Activated gamma-delta T cell treated with Interleukin-2 at 50 U/mL for 16 hours (primary cell): Measurements from ENCODE around the gene NT5DC3.
"Not testable (repeated sequence)": the region's sequence is repeated elsewhere in the genome, so short reads cannot be mapped to it uniquely, and the experiment has no call there.

Experiments
- DNase-seq: peaks from one replicate; pipeline ENCODE4 v3.0.0-alpha.2; 2020

NT5DC3 gene

DNA sequence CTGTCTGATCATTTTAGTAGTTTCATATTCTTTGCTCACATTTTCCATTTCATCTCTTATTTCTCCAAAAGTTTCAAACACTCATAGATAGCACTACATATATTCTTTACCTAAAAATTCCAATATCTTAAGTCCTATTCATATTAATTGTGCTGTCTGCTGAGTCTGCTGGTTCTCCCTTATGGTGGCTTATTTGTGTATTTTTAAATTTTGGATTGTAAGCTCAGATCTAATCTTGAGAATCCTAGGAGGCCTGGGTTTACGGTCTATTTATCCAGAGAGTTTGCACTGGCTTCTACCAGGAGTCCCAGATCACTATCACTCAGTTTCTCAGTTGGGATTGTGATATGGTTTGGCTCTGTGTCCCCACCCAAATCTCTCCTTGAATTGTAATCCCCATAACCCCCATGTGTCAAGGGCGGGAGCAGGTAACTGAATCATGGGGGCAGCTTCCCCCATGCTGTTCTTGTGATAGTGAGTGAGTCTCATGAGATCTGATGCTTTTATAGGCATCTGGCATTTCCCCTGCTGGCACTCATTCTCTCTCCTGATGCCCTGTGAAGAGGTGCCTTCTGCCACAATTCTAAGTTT, 10.2 kb downstream of the NT5DC3 start:
- no peak for DNase-seq

DNA sequence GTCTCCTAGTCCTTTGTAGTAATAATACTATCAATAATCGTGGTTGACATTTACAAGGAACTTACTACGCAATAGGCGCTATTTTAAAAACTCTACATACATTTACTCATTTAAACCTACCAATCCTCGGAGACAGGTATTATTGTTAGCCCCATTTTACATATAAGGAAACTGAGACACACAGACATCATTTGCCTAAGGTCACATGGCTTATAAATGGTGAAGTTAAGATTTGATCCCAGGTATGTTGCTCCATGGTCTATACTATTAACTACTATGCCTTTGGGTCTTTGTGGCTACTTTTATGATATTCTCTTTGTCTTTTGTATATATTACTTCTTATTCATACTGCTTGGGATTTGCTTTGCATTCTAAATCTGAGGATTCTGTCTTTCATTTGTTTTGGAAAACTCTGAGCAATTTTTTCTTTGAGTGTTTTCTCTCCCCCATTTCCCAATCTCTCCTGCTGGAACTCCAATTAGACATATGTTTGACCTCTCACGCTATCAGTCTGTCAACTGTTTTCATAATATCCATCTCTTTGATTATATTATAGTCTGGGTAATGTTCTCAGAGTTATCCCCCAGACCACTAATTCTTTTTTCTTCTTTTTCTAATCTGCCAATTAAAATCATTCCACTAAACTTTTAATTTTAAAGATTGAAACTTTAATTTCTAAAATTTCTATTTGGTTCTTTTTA, 10.9 kb downstream of the NT5DC3 start:
- no peak for DNase-seq

DNA sequence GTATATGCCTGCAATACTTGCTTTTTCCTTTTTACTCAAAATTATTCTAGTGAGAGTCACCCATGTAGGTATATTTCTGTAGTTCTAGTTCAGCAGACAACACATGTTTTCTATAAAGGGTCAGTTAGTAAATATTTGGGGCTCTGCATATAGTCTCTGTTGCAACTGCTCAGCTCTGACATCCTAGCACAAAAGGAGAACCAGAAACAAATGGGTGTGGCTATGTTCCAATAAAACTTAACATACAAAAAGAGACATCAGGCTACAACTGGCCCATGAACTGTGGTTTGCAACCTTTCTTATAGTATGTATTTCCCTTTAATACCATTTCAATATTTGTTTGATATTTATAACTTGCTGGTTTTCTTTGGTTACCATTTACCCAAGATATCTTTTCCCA, 11.9 kb downstream of the NT5DC3 start:
- DNase-seq, result no peak

DNA sequence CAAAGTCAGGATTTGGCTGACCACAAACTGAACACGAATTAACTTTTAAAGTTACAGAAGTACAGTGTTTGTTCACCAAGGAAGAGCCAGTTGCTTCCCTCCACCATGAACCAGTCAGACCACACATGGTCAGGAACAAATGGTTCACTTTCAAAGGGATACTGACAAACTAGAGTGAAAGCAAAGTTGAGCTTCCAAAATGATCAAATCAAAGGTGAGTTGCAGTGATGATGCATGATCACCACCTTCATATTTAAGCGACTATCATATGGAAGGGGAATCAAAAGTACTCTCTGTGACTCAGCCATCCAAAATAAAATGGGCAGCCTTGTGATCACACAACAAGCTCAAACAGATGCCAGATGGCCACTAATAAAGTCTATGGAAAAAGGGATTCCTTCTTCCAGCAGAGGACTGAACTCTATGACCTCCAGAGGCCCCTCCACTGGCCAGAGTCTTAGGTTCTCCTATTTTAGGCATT, 13.1 kb downstream of the NT5DC3 start:
- no peak for DNase-seq

DNA sequence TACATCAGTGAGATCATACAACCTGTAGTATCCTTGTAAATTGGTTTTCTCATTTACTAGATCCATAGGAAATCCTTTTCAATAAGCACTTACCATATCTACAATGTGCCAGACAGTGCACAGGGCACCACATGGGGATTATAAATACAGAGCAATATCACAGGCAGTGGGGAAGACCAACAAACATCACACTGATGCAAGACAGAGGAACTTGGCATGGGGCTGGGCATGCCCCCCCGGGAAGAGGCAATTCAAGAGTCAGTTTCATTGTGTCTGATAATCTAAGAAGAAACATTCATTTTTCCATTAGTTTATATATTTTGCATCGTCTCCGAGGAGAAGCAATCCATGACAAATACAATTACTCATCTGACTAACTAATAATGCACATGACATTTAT, 16.2 kb downstream of the NT5DC3 start:
- no peak for DNase-seq

DNA sequence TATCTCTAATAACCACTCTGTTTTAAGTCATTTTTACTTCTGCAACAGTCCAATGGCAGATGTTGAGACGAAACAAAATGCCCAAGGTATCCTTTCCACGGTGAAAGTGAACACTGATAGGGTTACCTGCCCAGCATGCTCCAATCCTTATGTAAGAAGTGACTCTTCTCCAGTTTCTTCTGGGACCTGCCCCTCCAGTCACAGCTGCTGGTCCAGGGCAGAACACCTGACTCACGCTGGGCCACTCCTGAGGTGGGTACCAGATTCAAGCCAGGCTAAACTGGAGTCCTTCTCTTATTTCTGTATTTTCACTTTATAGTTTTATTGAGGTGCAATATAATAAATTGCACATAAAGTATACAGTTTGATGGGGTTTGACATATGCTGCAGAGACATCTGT, 16.7 kb downstream of the NT5DC3 start:
- no peak for DNase-seq

DNA sequence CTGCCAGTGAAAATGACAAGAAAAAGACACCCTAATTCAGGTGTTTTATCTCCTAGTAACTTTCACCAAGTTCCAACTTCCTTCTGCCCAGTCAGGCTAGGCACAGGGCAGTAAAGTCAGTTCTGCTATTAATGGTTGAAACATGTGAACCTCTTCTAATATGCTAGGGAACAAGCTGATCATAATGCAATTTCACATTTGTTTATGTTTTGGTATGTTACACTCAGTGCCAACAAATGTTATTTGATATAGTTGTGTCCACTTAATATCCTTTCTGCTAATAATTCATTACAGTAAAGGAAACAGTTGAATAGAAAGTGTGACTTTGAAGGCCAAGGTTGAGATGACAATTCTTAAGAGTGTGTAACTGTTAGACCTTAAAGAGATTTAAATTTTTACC, 17.2 kb downstream of the NT5DC3 start:
- DNase-seq, result no peak

DNA sequence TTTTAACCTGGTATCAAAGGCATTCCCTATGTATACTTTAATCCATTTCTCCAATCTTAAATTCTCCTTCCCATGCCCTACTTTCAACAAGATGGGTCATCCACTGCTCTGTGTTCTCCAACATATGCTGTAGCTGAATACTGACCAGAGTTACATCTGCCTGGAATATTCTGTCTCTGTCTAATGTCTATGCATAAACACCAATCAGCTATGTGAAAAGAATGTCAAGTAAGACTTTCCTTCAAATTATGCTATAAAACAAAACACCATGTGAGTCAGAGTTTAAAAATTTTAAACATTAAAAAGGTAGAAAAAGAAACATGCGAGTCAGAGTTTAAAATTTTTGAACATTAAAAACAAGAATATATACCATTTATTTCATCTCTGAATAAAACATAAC, 19.3 kb downstream of the NT5DC3 start:
- no peak for DNase-seq

DNA sequence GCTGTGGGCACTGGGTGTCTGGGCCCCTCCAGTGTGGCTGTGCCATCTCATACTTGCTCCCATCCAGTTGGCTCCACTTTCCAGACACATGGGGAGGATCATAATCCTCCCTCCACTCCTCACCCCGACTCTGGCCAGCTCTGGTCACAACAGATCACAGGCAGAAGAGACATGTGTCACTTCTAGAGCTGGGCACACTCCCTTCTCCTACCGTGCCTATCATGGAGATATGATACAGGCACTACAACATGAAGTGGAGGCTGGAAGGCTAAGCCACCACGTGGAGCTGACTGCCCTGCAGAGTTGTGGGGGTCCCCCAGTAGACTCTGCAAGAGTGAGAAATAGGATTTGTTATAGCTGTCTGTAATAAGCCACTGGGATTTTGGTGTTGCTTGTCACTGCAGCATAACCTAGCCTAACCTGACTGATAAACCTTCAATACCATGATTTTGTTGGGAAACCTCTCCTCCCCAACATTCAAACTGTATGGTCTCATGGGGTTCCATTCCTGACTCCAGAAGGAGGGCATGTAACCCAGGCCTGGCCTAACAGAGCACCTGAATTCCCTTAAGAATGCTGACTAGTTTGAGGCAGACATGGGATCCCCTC, 20.0 kb downstream of the NT5DC3 start:
- no peak for DNase-seq

DNA sequence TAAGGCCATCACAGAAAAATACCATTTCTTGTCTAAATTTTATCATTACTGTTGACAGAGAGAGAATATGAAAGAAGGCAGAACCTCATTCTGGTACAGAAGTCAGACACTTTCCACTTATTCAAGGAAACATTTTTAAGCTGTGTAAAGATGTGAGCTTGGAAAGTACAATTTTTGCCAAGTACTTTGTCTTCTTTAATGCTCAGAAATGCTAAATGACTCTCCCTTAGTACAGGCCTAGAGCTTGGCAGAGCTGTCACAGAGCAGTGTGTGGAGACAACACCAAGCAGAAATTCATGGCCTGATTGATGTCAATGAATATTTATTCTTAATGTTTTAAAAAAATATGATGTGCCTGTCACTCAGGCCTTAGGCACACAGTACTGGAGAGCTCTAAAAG, 20.7 kb downstream of the NT5DC3 start:
- DNase-seq, result no peak

DNA sequence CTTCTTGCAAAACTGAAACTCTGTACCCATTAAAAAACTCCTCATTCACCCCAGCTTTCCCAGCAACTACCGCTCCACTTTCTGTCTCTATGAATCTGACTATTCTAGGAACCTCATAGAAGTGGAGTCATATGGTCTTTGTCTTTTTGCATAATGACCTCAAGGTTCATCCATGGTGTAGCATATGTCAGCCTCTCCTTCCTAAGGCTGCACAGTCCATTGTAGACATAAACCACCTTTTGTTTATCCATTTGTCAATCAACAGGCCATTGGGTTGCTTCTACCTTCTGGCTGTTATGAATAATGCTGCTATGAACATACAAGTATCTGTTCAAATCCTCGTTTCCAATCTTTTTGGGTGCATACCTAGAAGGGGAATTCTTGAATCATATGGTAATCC, 21.1 kb downstream of the NT5DC3 start:
- no peak for DNase-seq

DNA sequence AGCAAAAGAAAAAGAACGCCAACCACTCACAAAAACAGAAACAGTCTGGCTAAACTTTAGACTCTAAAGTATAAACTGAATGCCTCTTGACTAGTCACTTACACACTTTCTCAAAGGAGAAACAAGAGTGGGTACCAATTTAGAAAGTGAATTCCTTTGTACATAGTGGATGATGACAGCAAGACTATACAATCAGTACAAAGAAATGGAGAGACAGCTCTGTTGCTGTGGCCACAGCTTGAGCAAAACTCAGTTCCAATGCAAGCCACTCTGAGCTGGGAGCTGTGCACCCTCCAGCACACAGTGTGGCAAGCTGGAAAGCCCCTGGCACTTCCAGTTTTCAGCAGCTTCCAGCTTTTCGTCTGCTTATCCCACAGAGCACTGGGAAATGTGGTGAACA, 21.7 kb downstream of the NT5DC3 start:
- no peak for DNase-seq

DNA sequence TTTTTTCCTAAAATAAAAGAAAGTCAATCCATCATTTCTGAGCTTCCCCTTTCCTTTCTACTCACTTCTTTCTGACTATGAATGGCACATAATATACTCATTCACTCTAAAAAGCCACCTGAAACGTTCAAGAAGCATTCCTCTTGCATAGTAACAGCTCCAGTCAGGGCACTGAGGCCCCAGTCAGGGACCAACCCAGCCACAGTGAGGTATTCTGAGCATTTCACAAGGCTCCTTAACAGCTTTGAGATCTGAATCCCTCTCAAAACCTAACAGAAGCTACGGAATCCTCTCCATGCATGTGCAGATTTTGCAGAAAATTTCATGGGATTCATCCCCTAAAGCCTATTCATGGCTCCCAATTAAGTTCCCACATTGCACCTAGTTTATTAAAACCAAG, 23.2 kb downstream of the NT5DC3 start:
- DNase-seq, result no peak

DNA sequence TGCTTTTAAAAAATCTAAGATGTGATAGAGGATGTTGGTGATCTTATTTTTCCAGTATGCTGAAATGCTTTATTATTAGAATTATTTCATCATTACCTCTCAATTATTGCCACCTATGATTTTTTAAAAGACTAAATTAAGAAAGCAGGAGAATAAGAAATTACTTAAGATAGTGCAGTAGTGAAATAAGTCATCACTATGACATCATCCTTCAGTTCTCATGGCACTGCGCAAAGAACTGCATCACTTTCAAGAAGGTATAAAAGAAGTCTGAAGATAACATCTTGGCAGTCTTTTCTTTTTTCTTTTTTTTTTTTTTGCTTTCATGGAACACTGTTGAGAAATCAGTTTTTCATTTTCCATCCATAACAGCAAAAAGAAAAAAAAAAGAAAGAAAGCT, 24.4 kb downstream of the NT5DC3 start:
- DNase-seq, result no peak

DNA sequence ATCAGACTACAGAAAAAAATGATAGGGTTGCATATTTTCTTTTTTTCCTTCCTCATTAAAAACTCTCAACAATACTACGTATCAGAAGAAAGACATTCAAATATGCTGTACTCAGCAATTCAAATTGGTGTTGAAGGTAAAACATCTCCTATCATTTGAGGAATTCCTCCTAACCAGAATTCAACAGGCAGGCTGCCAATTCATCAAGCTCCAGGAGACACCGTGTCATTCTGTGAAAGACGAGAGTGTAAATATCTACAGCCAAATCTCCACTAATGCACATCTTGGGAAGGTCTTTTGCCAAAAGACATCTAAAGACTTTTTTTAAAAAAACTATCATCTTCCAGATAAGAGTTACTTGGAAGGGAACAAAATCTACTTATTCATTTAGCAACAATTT, 26.6 kb downstream of the NT5DC3 start:
- DNase-seq, result no peak

DNA sequence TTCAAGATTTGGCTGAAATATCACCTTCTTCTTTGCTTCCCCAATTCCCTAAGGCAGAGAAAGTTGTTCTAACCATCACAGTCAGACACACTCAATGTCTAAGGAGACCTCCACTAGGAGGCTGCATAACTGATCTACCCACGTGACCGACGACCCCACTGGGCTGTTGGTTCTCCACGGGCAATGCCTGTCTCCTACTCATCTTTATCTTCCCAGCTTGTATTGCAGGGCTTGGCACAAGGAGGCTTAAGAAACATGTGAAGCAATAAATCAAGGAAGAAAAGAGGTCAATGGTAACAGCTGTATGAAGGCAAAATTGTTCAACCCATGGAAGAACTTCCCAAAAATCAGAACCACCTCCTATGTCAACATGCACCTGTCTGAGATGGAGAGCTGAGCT, 27.1 kb downstream of the NT5DC3 start:
- no peak for DNase-seq

DNA sequence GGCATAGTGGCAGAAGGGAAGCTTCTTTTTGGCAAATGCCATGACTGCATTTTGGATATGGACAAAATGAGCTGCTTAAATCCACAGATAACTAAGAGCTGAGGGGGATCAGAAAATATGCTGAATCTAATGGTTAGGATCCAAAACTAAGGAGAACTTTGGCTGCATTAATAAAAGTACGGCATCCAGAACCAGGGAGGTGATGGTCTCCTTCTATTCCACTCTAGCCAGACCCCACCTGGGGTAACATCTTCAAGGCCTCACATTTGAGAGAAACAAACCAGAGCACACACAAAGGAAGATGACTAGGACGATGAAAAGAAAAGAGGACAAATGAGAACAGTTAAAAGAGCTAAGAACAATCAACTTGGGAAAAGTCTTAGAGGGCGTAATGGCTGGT, 27.6 kb downstream of the NT5DC3 start:
- DNase-seq, result no peak

DNA sequence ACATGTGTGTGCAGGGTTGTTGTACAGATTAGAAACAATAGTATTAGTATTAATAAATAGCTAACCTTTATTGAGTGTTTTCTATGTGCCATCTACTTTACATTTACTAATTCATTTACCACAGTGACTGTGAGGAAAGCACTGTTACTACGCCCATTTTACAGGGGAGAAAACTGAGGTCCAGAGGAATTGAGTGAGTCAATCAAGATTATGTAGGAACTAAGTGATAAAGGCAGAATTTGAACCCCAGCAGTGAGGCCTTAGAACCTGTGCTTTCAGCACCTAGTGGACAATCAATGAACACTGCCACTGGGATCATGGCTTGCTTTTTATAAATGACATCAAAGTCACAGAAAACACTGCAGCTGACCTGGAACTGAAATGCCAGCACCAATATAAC, 28.2 kb downstream of the NT5DC3 start:
- no peak for DNase-seq

DNA sequence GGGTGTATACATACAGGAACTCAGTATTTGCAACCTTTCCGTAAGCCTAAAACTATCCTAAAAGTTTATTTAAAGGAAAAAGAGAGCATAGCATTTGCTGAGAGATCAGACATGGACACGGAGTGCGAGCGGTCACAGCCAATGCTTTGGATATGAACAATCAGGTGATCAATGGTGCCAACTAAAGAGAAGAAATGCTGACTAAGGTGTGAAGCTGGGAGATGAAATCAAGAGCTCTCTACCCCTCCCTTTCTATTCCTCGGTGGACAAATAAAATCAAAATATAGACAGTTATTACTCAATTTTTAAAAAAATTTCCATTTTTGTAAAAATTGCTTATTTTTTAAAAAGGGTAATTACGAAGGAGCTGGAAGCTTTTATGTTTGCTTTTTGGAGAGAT, 29.2 kb downstream of the NT5DC3 start:
- no peak for DNase-seq

DNA sequence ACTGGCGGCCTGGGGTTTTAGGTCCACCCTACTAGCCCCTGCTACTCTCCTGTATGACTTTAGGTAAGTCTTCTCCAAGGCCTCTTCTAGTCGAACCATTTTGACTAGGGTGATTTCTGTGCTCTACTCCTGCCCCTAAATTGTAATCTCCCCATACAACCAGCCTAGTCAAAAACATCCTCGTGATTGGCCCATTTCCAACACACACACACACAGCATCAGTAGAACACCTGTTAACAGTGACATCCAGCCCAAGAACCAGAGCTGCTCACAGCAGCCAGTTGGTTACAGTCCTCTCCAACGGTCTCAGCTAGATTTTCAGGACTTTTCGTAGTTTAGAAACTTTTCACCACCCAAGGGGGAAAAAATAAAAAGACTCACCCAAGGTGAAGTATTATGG, 30.9 kb downstream of the NT5DC3 start:
- no peak for DNase-seq

DNA sequence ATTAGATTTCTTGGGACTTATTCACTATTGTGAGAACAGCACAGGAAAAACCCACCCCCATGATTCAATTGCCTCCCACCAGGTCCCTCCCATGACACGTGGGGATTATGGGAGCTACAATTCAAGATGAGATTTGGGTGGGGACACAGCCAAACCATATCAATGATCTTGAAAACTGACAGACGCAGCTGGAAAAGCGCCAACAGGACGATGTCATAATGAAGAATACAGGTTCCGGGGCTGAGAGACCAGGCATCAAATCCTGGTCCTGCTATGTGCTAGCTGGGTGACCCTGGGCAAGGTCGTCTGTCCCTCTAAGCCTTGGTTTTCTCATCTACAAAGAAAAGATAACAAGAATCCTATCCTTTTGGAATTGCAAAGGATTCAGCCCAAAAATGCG, 31.4 kb downstream of the NT5DC3 start:
- DNase-seq, result not testable (repeated sequence)

DNA sequence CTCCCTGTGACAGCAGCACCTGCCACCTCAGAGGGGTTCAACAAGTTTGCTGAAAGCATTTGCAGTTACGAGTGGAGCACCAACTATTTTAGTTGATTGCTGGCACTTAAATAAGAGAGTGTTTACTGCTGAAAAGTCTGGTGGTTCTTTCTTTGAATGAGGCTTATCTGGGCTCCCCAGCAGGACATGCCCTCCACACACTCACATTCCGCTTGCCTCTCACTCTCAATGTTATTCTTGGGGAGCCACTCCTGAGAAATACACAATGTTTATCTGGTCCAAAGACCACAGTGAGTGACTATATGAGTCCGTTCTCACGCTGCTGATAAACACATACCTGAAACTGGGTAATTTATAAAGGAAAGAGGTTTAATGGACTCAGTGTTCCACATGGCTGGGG, 31.9 kb downstream of the NT5DC3 start:
- DNase-seq, result no peak

DNA sequence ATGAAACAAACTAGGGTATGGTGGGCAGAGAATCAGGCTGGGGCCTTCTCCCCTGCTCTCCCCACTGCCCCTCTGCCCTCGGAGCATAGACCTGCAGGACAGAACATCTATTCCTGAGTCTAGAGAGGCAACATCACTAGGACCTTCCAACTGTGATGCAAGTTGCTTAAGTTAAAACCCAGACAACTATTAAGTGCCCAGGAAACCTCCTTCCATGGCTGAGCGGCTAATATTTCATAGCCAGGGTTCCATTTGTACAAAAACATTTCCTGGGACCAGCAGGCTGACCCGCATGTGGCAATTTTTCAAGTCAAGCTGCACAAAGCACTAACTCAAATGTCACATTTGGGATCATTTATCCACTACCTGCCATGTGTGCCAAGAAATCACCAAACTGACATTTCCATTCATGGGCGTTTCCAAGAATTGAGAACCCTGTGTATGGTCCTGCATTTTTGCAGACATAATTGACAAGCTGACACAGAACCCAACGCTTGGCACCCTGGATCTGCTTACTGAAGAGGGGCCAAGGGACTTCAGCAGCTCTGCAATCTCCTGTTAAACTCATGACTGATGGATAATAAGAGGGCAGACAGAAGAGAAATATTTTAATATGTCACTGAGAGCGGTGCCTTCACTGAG, 32.7 kb downstream of the NT5DC3 start:
- no peak for DNase-seq

DNA sequence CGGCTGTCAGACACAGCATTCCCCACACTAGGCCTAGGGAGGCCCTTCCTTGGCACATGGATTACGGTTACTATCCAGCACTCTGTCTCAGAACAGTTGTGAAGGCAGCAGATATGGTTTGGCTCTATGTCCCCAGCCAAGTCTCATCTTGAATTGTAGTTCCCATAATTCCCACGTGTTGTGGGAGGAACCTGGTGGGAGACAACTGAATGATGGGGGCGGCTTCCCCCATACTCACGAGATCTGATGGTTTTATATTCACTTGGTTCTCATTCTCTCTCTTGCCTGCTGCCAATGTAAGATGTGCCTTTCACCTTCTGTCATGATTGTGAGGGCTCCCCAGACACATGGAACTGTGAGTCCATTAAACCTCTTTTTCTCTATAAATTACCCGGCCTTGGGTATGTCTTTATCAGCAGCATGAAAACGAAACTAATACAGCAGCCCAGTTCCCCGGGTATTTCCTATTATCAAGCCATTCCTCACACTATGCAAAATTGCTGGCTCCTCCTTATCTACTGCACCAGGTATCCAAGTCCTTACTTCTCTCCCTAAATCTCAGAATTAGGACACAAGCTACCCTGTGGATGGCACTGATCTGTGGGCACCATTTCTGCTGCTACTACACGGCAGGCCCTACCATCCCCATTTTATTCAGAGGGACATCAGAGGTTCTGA, 33.3 kb downstream of the NT5DC3 start:
- DNase-seq, result no peak
